Neural progenitor cell (in vitro differentiated cells): Measurements from ENCODE around the gene MAPK8. TPM values are rescaled to one million over a fixed set of nuclear protein-coding genes. Genes with fewer than 3 reads are reported as not detected.
A peak's percentile ranks its signal among the peaks of the same experiment; 100 is the strongest.
"Not testable (repeated sequence)": the region's sequence is repeated elsewhere in the genome, so short reads cannot be mapped to it uniquely, and the experiment has no call there.

Experiments
- DNase-seq: peaks from one replicate; pipeline ENCODE4 v3.0.0-alpha.2; 2016; ENCODE audit warnings: low spot score
- H2AFZ ChIP-seq: fragments of 200-600 bp; sonication (generic); replicated peaks from 2 replicates; pipeline ENCODE4 v1.6.1; 2016; ENCODE audit warnings: antibody characterized with exemption
- H3F3A ChIP-seq: fragments of 200-600 bp; sonication (generic); 2 replicates; pipeline ENCODE4 v1.6.1; 2016; ENCODE audit warnings: antibody characterized with exemption, low read depth
- H3K27ac ChIP-seq: fragments of 200-600 bp; sonication (generic); 2 replicates; pipeline ENCODE4 v1.5.1; 2016; ENCODE audit warnings: mild to moderate bottlenecking
- H3K27me3 ChIP-seq: fragments of 200-600 bp; sonication (generic); 2 replicates; pipeline ENCODE4 v1.6.1; 2016; ENCODE audit warnings: mild to moderate bottlenecking, moderate library complexity
- H3K36me3 ChIP-seq: fragments of 200-600 bp; sonication (generic); 2 replicates; pipeline ENCODE4 v1.5.1; 2016
- H3K4me1 ChIP-seq: fragments of 200-600 bp; sonication (generic); 2 replicates; pipeline ENCODE4 v1.6.1; 2016; ENCODE audit warnings: mixed run types
- H3K4me2 ChIP-seq: fragments of 200-600 bp; sonication (generic); 2 replicates; pipeline ENCODE4 v1.6.1; 2016
- H3K4me3 ChIP-seq: fragments of 200-600 bp; sonication (generic); 2 replicates; pipeline ENCODE4 v1.5.1; 2016
- H3K79me2 ChIP-seq: fragments of 200-600 bp; sonication (generic); 2 replicates; pipeline ENCODE4 v1.6.1; 2016; ENCODE audit warnings: low read depth
- H3K9ac ChIP-seq: fragments of 200-600 bp; sonication (generic); 2 replicates; pipeline ENCODE4 v1.6.1; 2016
- H3K9me3 ChIP-seq: fragments of 200-600 bp; sonication (generic); 2 replicates; pipeline ENCODE4 v1.5.1; 2016; ENCODE audit warnings: low read depth
- H4K20me1 ChIP-seq: fragments of 200-600 bp; sonication (generic); 2 replicates; pipeline ENCODE4 v1.6.1; 2016; ENCODE audit warnings: low read depth
- H3K27ac Mint-ChIP-seq: 3 replicates; pipeline ENCODE4 v1.8.0; 2021; ENCODE audit warnings: mixed read lengths
- H3K27me3 Mint-ChIP-seq: 2 replicates; pipeline ENCODE4 v1.8.0; 2022; ENCODE audit warnings: low read depth, mild to moderate bottlenecking, inconsistent platforms, moderate library complexity, mixed read lengths; ENCODE audit not compliant: insufficient read depth
- H3K36me3 Mint-ChIP-seq: 3 replicates; pipeline ENCODE4 v1.8.0; 2021; ENCODE audit warnings: mixed read lengths
- H3K4me1 Mint-ChIP-seq: 3 replicates; pipeline ENCODE4 v1.8.0; 2021; ENCODE audit warnings: mixed read lengths
- H3K4me3 Mint-ChIP-seq: 3 replicates; pipeline ENCODE4 v1.8.0; 2021; ENCODE audit warnings: mild to moderate bottlenecking, moderate library complexity, mixed read lengths
- H3K9me3 Mint-ChIP-seq: 3 replicates; pipeline ENCODE4 v1.8.0; 2020; ENCODE audit warnings: mixed read lengths
- EZH2 ChIP-seq: fragments of 200-600 bp; sonication (generic); IDR thresholded peaks from 2 replicates; pipeline ENCODE4 v1.6.1; 2017; ENCODE audit warnings: antibody characterized with exemption, mild to moderate bottlenecking, moderate library complexity
- EZH2phosphoT487 ChIP-seq: fragments of 200-600 bp; sonication (generic); IDR thresholded peaks from 2 replicates; pipeline ENCODE4 v1.6.1; 2017; ENCODE audit warnings: antibody characterized with exemption
- total RNA-seq: library from RNA; depleted of rRNA; stranded (reverse); fragments of >200 nt; gene quantifications from 2 replicates; pipeline ENCODE4 v1.2.3, GENCODE V29; 2015; ENCODE audit warnings: low replicate concordance
- TF ChIP-seq, protein P1 (sequence below): fragments of 200-600 bp; sonication (generic); IDR thresholded peaks from 2 replicates; pipeline ENCODE4 v1.5.1; 2017; ENCODE audit warnings: antibody characterized with exemption, mild to moderate bottlenecking

The MAPK8 gene
- total RNA-seq, 1 donor from 2014 or later, result 166 TPM

DNA sequence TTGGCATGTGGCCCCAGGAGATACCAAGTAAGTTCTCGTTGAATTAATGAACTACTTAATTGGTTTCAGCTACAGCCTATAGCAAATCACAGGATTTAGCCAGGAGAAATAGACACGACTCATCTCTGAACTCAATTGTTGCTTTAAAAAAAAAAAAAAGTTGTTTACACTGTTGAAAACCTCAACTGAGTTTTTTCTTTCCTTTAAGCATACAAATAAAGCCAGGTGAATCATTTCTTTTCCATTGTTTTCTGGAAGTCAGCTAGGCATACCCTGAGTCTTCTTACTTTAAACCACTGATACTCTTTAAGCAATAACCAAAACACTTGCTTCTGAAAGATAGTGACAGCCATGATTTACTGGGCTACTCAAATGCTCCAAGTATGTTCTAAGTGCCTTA lies 32.7 kb upstream of the MAPK8 start:
- no peak for TF ChIP-seq EZH2
- TF ChIP-seq EZH2phosphoT487, result no peak
- no peak overlapping the region for H3K4me3 ChIP-seq
- no peaks in the 10 kb centered on the region for H3K36me3 Mint-ChIP-seq

DNA sequence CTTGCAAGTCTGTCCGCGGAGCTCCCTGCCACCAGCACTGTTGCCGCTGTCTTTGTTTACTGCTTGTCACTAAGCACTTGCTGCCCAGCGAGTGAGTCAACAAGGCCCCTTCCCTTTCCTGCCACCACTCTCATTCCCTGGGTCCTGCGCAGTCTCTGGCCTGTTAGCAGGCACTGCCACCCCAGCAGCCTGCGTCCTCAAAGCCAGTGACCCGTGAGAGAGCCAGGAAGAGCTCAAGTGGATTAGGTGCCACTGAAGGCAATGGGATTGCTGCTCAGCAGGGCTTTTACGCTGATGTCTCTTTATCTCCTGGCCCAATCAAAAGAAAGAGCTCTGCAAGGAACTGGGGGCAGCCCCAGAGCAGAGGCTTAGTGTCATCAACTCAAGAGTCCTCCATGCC lies 31.8 kb upstream of the MAPK8 start, which contains the start of gene FRMPD2:
FRMPD2 (minus strand) TSS at position 61 of the 400 bp plus-strand sequence. CDS start 129 bp downstream, outside the sequence.
- TF ChIP-seq, protein P1, sequence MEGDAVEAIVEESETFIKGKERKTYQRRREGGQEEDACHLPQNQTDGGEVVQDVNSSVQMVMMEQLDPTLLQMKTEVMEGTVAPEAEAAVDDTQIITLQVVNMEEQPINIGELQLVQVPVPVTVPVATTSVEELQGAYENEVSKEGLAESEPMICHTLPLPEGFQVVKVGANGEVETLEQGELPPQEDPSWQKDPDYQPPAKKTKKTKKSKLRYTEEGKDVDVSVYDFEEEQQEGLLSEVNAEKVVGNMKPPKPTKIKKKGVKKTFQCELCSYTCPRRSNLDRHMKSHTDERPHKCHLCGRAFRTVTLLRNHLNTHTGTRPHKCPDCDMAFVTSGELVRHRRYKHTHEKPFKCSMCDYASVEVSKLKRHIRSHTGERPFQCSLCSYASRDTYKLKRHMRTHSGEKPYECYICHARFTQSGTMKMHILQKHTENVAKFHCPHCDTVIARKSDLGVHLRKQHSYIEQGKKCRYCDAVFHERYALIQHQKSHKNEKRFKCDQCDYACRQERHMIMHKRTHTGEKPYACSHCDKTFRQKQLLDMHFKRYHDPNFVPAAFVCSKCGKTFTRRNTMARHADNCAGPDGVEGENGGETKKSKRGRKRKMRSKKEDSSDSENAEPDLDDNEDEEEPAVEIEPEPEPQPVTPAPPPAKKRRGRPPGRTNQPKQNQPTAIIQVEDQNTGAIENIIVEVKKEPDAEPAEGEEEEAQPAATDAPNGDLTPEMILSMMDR, result no peak
- TF ChIP-seq EZH2 (no peak), EZH2phosphoT487 (no peak)
- Histone ChIP-seq H3K4me1 (peaks cover 16% of the 10 kb centered on the region), H3F3A (peaks cover 20% of the 10 kb centered on the region), H3K27me3 (no peaks in the 10 kb centered on the region), H3K4me2 (peak within 1 kb of the TSS; percentile 58), H3K27ac (peak within 1 kb of the TSS; percentile 35), H4K20me1 (no peaks in the 10 kb centered on the region), H3K9ac (no peak within 1 kb of the TSS), H2AFZ (no peak within 1 kb of the TSS), H3K4me3 (no peak within 1 kb of the TSS), H3K79me2 (no peaks in the 10 kb centered on the region), H3K9me3 (no peaks in the 10 kb centered on the region), H3K36me3 (no peaks in the 10 kb centered on the region)
- Mint-ChIP-seq H3K27ac (peak within 1 kb of the TSS; percentile 1), H3K9me3 (peaks cover 7% of the 10 kb centered on the region), H3K36me3 (no peaks in the 10 kb centered on the region), H3K4me1 (peaks cover 11% of the 10 kb centered on the region), H3K4me3 (no peak within 1 kb of the TSS), H3K27me3 (no peaks in the 10 kb centered on the region)
- peak; percentile 81 for DNase-seq

More for the DNA sequence above, 32.7 kb upstream of the MAPK8 start:
- Mint-ChIP-seq H3K9me3 (peaks cover 7% of the 10 kb centered on the region), H3K4me1 (peaks cover 11% of the 10 kb centered on the region), H3K27me3 (no peaks in the 10 kb centered on the region), H3K4me3 (no peak overlapping the region), H3K27ac (no peak overlapping the region)
- Histone ChIP-seq H3K79me2 (no peaks in the 10 kb centered on the region), H4K20me1 (no peaks in the 10 kb centered on the region), H3K27ac (no peak overlapping the region), H3K27me3 (no peaks in the 10 kb centered on the region), H3K9ac (no peak overlapping the region), H3K36me3 (no peaks in the 10 kb centered on the region), H3K4me2 (peak overlapping the region; percentile 58), H2AFZ (no peak overlapping the region), H3F3A (peaks cover 20% of the 10 kb centered on the region), H3K9me3 (no peaks in the 10 kb centered on the region), H3K4me1 (peaks cover 16% of the 10 kb centered on the region)
- no peak for DNase-seq

DNA sequence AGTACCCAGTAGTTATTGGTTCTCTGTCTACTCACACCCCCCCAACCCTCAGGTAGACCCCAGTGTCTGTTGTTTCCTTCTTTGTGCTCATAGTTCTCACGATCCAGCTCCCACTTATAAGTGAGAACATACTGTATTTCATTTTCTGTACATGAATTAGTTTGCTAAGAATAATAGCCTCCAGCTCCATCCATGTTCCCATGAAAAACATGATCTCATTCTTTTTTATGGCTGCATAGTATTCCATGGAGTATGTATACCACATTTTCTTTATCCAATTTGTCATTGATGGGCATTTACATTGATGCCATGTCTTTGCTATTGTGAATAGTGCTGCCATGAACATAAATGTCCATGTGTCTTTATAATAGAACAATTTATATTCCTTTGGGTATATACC lies 29.4 kb upstream of the MAPK8 start:
- no peak overlapping the region for H3K4me3 ChIP-seq
- no peaks in the 10 kb centered on the region for H4K20me1 ChIP-seq
- no peaks in the 10 kb centered on the region for H3K27me3 Mint-ChIP-seq
- H3K9ac ChIP-seq, result no peak overlapping the region
- H3F3A ChIP-seq, result peaks cover 20% of the 10 kb centered on the region
- H3K4me2 ChIP-seq, result no peak overlapping the region
- no peak overlapping the region for H3K4me3 Mint-ChIP-seq
- H3K36me3 ChIP-seq, result no peaks in the 10 kb centered on the region
- no peak overlapping the region for H2AFZ ChIP-seq
- no peak overlapping the region for H3K27ac Mint-ChIP-seq
- peaks cover 16% of the 10 kb centered on the region for H3K4me1 ChIP-seq
- H3K79me2 ChIP-seq, result no peaks in the 10 kb centered on the region
- DNase-seq, result no peak
- peaks cover 10% of the 10 kb centered on the region for H3K9me3 Mint-ChIP-seq
- H3K27me3 ChIP-seq, result no peaks in the 10 kb centered on the region
- no peaks in the 10 kb centered on the region for H3K9me3 ChIP-seq
- no peak overlapping the region for H3K27ac ChIP-seq
- no peaks in the 10 kb centered on the region for H3K36me3 Mint-ChIP-seq
- TF ChIP-seq EZH2phosphoT487, result no peak
- TF ChIP-seq EZH2, result no peak
- TF ChIP-seq, protein P1, result no peak
- peaks cover 11% of the 10 kb centered on the region for H3K4me1 Mint-ChIP-seq

DNA sequence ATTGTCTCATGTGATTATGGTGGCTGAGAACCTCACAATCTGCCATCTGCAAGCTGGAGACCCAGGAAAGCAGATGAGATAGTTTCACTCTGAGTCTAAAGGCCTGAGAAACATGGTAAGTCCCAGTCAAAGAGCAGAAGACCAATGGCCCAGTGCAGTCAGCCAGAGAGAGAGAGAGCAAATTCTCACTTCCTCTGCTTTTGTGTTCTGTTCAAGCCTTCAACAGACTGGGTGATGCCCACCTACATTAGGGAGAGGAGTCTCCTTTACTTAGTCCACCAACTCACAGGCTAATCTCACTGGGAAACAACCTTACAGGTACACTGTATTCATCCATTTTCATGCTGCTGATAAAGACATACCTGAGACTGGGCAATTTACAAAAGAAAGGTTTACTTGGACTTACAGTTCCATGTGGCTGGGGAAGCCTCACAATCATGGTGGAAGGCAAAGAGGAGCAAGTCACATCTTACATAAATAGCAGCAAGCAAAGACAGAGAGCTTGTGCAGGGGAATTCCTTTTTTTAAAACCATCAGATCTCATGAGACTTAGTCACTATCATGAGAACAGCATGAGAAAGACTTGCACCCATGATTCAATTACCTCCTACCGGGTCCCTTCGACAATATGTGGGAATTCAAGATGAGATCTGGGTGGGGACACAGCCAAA lies 27.3 kb upstream of the MAPK8 start:
- TF ChIP-seq, protein P1, result no peak
- TF ChIP-seq EZH2 (no peak), EZH2phosphoT487 (no peak)

DNA sequence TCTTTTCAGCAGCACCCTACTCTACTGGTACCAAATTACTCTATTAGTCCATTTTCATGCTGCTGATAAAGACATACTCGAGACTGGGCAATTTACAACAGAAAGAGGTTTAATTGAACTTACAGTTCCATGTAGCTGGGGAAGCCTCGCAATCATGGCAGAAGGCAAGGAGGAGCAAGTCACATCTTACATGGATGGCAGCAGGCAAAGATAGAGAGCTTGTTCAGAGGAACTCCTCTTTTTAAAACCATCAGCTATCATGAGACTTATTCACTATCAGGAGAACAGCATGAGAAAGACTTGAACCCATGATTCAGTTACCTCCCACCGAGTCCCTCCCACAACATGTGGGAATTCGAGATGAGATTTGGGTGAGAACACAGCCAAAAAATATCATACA lies 24.8 kb upstream of the MAPK8 start:
- not testable (repeated sequence) for H3K4me2 ChIP-seq, H2AFZ ChIP-seq, H3K27ac Mint-ChIP-seq, H3K27me3 ChIP-seq, H3K4me1 Mint-ChIP-seq, H3K9ac ChIP-seq, H3K79me2 ChIP-seq, H3K4me3 Mint-ChIP-seq, H3K27ac ChIP-seq, H3K4me3 ChIP-seq, H4K20me1 ChIP-seq, DNase-seq, H3K36me3 ChIP-seq, H3K36me3 Mint-ChIP-seq, H3K4me1 ChIP-seq, H3K27me3 Mint-ChIP-seq, H3F3A ChIP-seq, H3K9me3 ChIP-seq
- peaks cover 19% of the 10 kb centered on the region for H3K9me3 Mint-ChIP-seq

More for the DNA sequence above, 27.3 kb upstream of the MAPK8 start:
- Histone ChIP-seq H3K9me3 (no peaks in the 10 kb centered on the region), H3K79me2 (no peaks in the 10 kb centered on the region), H4K20me1 (no peaks in the 10 kb centered on the region), H3F3A (peaks cover 13% of the 10 kb centered on the region), H3K27ac (no peak overlapping the region), H2AFZ (no peak overlapping the region), H3K4me2 (no peak overlapping the region), H3K27me3 (no peaks in the 10 kb centered on the region), H3K4me3 (no peak overlapping the region), H3K9ac (no peak overlapping the region), H3K36me3 (no peaks in the 10 kb centered on the region), H3K4me1 (peaks cover 10% of the 10 kb centered on the region)
- Mint-ChIP-seq H3K27me3 (peaks cover 5% of the 10 kb centered on the region), H3K4me1 (peaks cover 9% of the 10 kb centered on the region), H3K9me3 (peaks cover 15% of the 10 kb centered on the region), H3K27ac (no peak overlapping the region), H3K36me3 (no peaks in the 10 kb centered on the region), H3K4me3 (no peak overlapping the region)
- DNase-seq, result no peak
